Measurements from ENCODE around the gene IER5.

The IER5 gene

GRCh38 chr1:181095260-181095659 lies 6.8 kb downstream of the IER5 start:
- no peak overlapping the region for H3K9ac ChIP-seq (ENCODE audit: low read depth in 1 of 2, low read length in 2 of 2)
- H3K36me3 ChIP-seq (ENCODE audit: control insufficient read depth in 1 of 2, insufficient read depth in 2 of 2, low read length in 2 of 2): peaks cover 0 to 5% of the 10 kb centered on the region in 2 donors
- peaks cover 0 to 3% of the 10 kb centered on the region in 2 donors for H3K27me3 ChIP-seq (ENCODE audit: control insufficient read depth in 1 of 2, insufficient read depth in 2 of 2, low read length in 2 of 2)
- H3K4me3 ChIP-seq (ENCODE audit: low read depth in 1 of 2, low read length in 2 of 2): no peak overlapping the region
- H3K4me1 ChIP-seq (ENCODE audit: control insufficient read depth in 1 of 2, insufficient read depth in 2 of 2, low read length in 2 of 2): peaks cover 26 to 51% of the 10 kb centered on the region in 2 donors
- no peak overlapping the region for H3K27ac ChIP-seq (ENCODE audit: low read depth, low read length)
- H3K9me3 ChIP-seq (ENCODE audit: control insufficient read depth in 1 of 2, low read length in 2 of 2): no peaks in the 10 kb centered on the region

GRCh38 chr1:181095763-181096184 lies 7.3 kb downstream of the IER5 start:
- Histone ChIP-seq H3K36me3 (ENCODE audit: control insufficient read depth in 1 of 2, insufficient read depth in 2 of 2, low read length in 2 of 2) (peaks cover 0 to 5% of the 10 kb centered on the region in 2 donors), H3K27me3 (ENCODE audit: control insufficient read depth in 1 of 2, insufficient read depth in 2 of 2, low read length in 2 of 2) (peaks cover 0 to 3% of the 10 kb centered on the region in 2 donors), H3K27ac (ENCODE audit: low read depth, low read length) (peak overlapping the region; percentile 17), H3K9ac (ENCODE audit: low read depth in 1 of 2, low read length in 2 of 2) (no peak overlapping the region), H3K4me1 (ENCODE audit: control insufficient read depth in 1 of 2, insufficient read depth in 2 of 2, low read length in 2 of 2) (peaks cover 21 to 56% of the 10 kb centered on the region in 2 donors), H3K4me3 (ENCODE audit: low read depth in 1 of 2, low read length in 2 of 2) (no peak overlapping the region), H3K9me3 (ENCODE audit: control insufficient read depth in 1 of 2, low read length in 2 of 2) (no peaks in the 10 kb centered on the region)

GRCh38 chr1:181097242-181097641 lies 8.7 kb downstream of the IER5 start:
- H3K9ac ChIP-seq (ENCODE audit: low read depth in 1 of 2, low read length in 2 of 2): no peak overlapping the region
- no peak overlapping the region for H3K27ac ChIP-seq (ENCODE audit: low read depth, low read length)
- peaks cover 9 to 53% of the 10 kb centered on the region in 2 donors for H3K4me1 ChIP-seq (ENCODE audit: control insufficient read depth in 1 of 2, insufficient read depth in 2 of 2, low read length in 2 of 2)
- no peaks in the 10 kb centered on the region for H3K9me3 ChIP-seq (ENCODE audit: control insufficient read depth in 1 of 2, low read length in 2 of 2)
- peaks cover 0 to 3% of the 10 kb centered on the region in 2 donors for H3K27me3 ChIP-seq (ENCODE audit: control insufficient read depth in 1 of 2, insufficient read depth in 2 of 2, low read length in 2 of 2)
- H3K36me3 ChIP-seq (ENCODE audit: control insufficient read depth in 1 of 2, insufficient read depth in 2 of 2, low read length in 2 of 2): peaks cover 0 to 5% of the 10 kb centered on the region in 2 donors
- H3K4me3 ChIP-seq (ENCODE audit: low read depth in 1 of 2, low read length in 2 of 2): no peak overlapping the region

GRCh38 chr1:181099152-181100014 lies 10.9 kb downstream of the IER5 start:
- no peak overlapping the region for H3K4me3 ChIP-seq (ENCODE audit: low read depth in 1 of 2, low read length in 2 of 2)
- no peaks in the 10 kb centered on the region for H3K36me3 ChIP-seq (ENCODE audit: control insufficient read depth in 1 of 2, insufficient read depth in 2 of 2, low read length in 2 of 2)
- no peak overlapping the region for H3K9ac ChIP-seq (ENCODE audit: low read depth in 1 of 2, low read length in 2 of 2)
- peaks cover 1 to 44% of the 10 kb centered on the region in 2 donors for H3K4me1 ChIP-seq (ENCODE audit: control insufficient read depth in 1 of 2, insufficient read depth in 2 of 2, low read length in 2 of 2)
- peaks cover 0 to 3% of the 10 kb centered on the region in 2 donors for H3K27me3 ChIP-seq (ENCODE audit: control insufficient read depth in 1 of 2, insufficient read depth in 2 of 2, low read length in 2 of 2)
- H3K9me3 ChIP-seq (ENCODE audit: control insufficient read depth in 1 of 2, low read length in 2 of 2): no peaks in the 10 kb centered on the region
- no peak overlapping the region for H3K27ac ChIP-seq (ENCODE audit: low read depth, low read length)

GRCh38 chr1:181100015-181100905 lies 11.8 kb downstream of the IER5 start:
- H3K4me1 ChIP-seq (ENCODE audit: control insufficient read depth in 1 of 2, insufficient read depth in 2 of 2, low read length in 2 of 2): peaks cover 4 to 47% of the 10 kb centered on the region in 2 donors
- no peak overlapping the region for H3K9ac ChIP-seq (ENCODE audit: low read depth in 1 of 2, low read length in 2 of 2)
- H3K4me3 ChIP-seq (ENCODE audit: low read depth in 1 of 2, low read length in 2 of 2): no peak overlapping the region
- H3K36me3 ChIP-seq (ENCODE audit: control insufficient read depth in 1 of 2, insufficient read depth in 2 of 2, low read length in 2 of 2): no peaks in the 10 kb centered on the region
- H3K27me3 ChIP-seq (ENCODE audit: control insufficient read depth in 1 of 2, insufficient read depth in 2 of 2, low read length in 2 of 2): peaks cover 0 to 3% of the 10 kb centered on the region in 2 donors
- H3K9me3 ChIP-seq (ENCODE audit: control insufficient read depth in 1 of 2, low read length in 2 of 2): no peaks in the 10 kb centered on the region
- H3K27ac ChIP-seq (ENCODE audit: low read depth, low read length): no peak overlapping the region

GRCh38 chr1:181100934-181101333 lies 12.4 kb downstream of the IER5 start:
- Histone ChIP-seq H3K36me3 (ENCODE audit: control insufficient read depth in 1 of 2, insufficient read depth in 2 of 2, low read length in 2 of 2) (no peaks in the 10 kb centered on the region), H3K9ac (ENCODE audit: low read depth in 1 of 2, low read length in 2 of 2) (no peak overlapping the region), H3K9me3 (ENCODE audit: control insufficient read depth in 1 of 2, low read length in 2 of 2) (no peaks in the 10 kb centered on the region), H3K27ac (ENCODE audit: low read depth, low read length) (no peak overlapping the region), H3K27me3 (ENCODE audit: control insufficient read depth in 1 of 2, insufficient read depth in 2 of 2, low read length in 2 of 2) (peaks cover 0 to 3% of the 10 kb centered on the region in 2 donors), H3K4me1 (ENCODE audit: control insufficient read depth in 1 of 2, insufficient read depth in 2 of 2, low read length in 2 of 2) (peaks cover 9 to 47% of the 10 kb centered on the region in 2 donors), H3K4me3 (ENCODE audit: low read depth in 1 of 2, low read length in 2 of 2) (no peak overlapping the region)

- Histone ChIP-seq H3K27me3 (ENCODE audit: control insufficient read depth in 1 of 2, insufficient read depth in 2 of 2, low read length in 2 of 2) (peaks cover 0 to 3% of the 10 kb centered on the region in 2 donors), H3K27ac (ENCODE audit: low read depth, low read length) (no peak overlapping the region), H3K4me3 (ENCODE audit: low read depth in 1 of 2, low read length in 2 of 2) (no peak overlapping the region), H3K4me1 (ENCODE audit: control insufficient read depth in 1 of 2, insufficient read depth in 2 of 2, low read length in 2 of 2) (peaks cover 11 to 46% of the 10 kb centered on the region in 2 donors), H3K9ac (ENCODE audit: low read depth in 1 of 2, low read length in 2 of 2) (no peak overlapping the region), H3K9me3 (ENCODE audit: control insufficient read depth in 1 of 2, low read length in 2 of 2) (no peaks in the 10 kb centered on the region), H3K36me3 (ENCODE audit: control insufficient read depth in 1 of 2, insufficient read depth in 2 of 2, low read length in 2 of 2) (no peaks in the 10 kb centered on the region)
Measured at GRCh38 chr1:181101581-181102226, 13.2 kb downstream of the IER5 start.

GRCh38 chr1:181102841-181103240 lies 14.3 kb downstream of the IER5 start:
- Histone ChIP-seq H3K36me3 (ENCODE audit: control insufficient read depth in 1 of 2, insufficient read depth in 2 of 2, low read length in 2 of 2) (no peaks in the 10 kb centered on the region), H3K4me3 (ENCODE audit: low read depth in 1 of 2, low read length in 2 of 2) (no peak overlapping the region), H3K9ac (ENCODE audit: low read depth in 1 of 2, low read length in 2 of 2) (no peak overlapping the region), H3K9me3 (ENCODE audit: control insufficient read depth in 1 of 2, low read length in 2 of 2) (no peaks in the 10 kb centered on the region), H3K4me1 (ENCODE audit: control insufficient read depth in 1 of 2, insufficient read depth in 2 of 2, low read length in 2 of 2) (peaks cover 11 to 40% of the 10 kb centered on the region in 2 donors), H3K27ac (ENCODE audit: low read depth, low read length) (no peak overlapping the region), H3K27me3 (ENCODE audit: control insufficient read depth in 1 of 2, insufficient read depth in 2 of 2, low read length in 2 of 2) (peaks cover 0 to 3% of the 10 kb centered on the region in 2 donors)

GRCh38 chr1:181103399-181103798 lies 14.9 kb downstream of the IER5 start:
- Histone ChIP-seq H3K4me3 (ENCODE audit: low read depth in 1 of 2, low read length in 2 of 2) (no peak overlapping the region), H3K27me3 (ENCODE audit: control insufficient read depth in 1 of 2, insufficient read depth in 2 of 2, low read length in 2 of 2) (peaks cover 0 to 3% of the 10 kb centered on the region in 2 donors), H3K4me1 (ENCODE audit: control insufficient read depth in 1 of 2, insufficient read depth in 2 of 2, low read length in 2 of 2) (peaks cover 11 to 45% of the 10 kb centered on the region in 2 donors), H3K9me3 (ENCODE audit: control insufficient read depth in 1 of 2, low read length in 2 of 2) (no peaks in the 10 kb centered on the region), H3K36me3 (ENCODE audit: control insufficient read depth in 1 of 2, insufficient read depth in 2 of 2, low read length in 2 of 2) (no peaks in the 10 kb centered on the region), H3K27ac (ENCODE audit: low read depth, low read length) (no peak overlapping the region), H3K9ac (ENCODE audit: low read depth in 1 of 2, low read length in 2 of 2) (no peak overlapping the region)

Measured in duodenal mucosa (tissue), 2 donors.